Measurements from ENCODE around the gene SYNPO2L. TPM values are rescaled to one million over a fixed set of nuclear protein-coding genes. Genes with fewer than 3 reads are reported as not detected.
A peak's percentile ranks its signal among the peaks of the same experiment; 100 is the strongest.
"Not testable (repeated sequence)": the region's sequence is repeated elsewhere in the genome, so short reads cannot be mapped to it uniquely, and the experiment has no call there.

The SYNPO2L gene
- total RNA-seq, 1 experiment from 2014 or later = not detected

DNA sequence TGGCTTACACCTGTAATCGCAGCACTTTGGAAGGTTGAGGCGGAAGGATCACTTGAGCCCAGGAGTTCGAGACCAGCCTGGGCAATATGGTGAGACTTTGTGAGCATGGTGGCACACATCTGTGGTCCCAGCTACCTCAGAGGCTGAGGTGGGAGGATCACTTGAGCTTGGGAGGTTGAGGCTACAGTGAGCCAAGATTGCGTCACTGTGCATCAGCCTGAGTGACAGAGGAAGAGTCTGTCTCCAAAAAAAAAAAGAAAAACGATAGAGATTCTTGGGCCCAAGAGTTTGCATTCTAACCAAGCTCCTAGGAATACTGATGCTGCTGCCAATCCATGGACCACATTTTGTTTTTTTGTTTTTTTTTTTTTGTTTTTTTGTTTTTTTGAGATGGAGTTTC lies 26.7 kb downstream of the SYNPO2L start:
- no peaks in the 10 kb centered on the region for H3K36me3 ChIP-seq
- no peaks in the 10 kb centered on the region for H3K9me3 ChIP-seq
- DNase-seq = no peak
- H3K4me3 ChIP-seq = no peak overlapping the region
- no peaks in the 10 kb centered on the region for H3K27me3 ChIP-seq

DNA sequence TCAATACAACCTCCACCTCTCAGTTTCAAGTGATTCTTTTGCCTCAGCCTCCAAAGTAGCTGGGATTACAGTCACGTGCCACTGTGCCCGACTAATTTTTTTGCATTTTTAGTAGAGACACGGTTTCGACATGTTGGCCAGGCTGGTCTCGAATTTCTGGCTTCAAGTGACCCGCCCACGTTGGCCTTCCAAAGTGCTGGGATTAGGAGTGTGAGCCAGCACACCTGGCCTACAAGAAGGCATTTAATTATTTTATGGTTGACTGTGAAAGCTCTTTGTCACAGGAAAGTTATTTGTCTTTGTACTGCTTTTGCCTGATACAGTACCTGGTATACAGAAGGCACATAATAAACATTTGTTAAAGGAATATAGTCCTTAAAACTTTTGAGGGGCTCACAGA lies 27.4 kb downstream of the SYNPO2L start:
- no peak for DNase-seq
- H3K36me3 ChIP-seq = no peaks in the 10 kb centered on the region
- H3K27me3 ChIP-seq = no peaks in the 10 kb centered on the region
- H3K9me3 ChIP-seq = no peaks in the 10 kb centered on the region
- no peak overlapping the region for H3K4me3 ChIP-seq

DNA sequence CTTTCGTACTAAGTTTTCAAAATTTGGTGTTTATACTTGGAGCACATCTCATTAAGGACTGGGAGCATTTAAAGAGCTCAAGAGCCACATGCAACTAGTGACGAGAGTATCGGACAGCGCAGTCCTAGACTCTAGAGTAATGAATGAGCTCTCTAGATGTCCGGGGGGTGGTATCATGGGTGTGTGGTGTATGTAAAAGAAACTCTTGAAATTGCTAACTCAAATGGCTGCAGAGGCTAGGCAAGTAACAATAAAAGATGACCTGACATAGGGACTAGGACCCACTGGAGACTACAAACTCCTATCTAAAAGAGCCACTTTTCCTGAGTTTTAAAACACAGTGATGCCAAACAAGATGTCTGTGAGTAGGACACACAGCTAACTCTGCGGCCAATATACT lies 28.5 kb downstream of the SYNPO2L start:
- Histone ChIP-seq H3K4me3 (no peak overlapping the region), H3K9me3 (no peaks in the 10 kb centered on the region), H3K36me3 (no peaks in the 10 kb centered on the region), H3K27me3 (no peaks in the 10 kb centered on the region)
- no peak for DNase-seq

DNA sequence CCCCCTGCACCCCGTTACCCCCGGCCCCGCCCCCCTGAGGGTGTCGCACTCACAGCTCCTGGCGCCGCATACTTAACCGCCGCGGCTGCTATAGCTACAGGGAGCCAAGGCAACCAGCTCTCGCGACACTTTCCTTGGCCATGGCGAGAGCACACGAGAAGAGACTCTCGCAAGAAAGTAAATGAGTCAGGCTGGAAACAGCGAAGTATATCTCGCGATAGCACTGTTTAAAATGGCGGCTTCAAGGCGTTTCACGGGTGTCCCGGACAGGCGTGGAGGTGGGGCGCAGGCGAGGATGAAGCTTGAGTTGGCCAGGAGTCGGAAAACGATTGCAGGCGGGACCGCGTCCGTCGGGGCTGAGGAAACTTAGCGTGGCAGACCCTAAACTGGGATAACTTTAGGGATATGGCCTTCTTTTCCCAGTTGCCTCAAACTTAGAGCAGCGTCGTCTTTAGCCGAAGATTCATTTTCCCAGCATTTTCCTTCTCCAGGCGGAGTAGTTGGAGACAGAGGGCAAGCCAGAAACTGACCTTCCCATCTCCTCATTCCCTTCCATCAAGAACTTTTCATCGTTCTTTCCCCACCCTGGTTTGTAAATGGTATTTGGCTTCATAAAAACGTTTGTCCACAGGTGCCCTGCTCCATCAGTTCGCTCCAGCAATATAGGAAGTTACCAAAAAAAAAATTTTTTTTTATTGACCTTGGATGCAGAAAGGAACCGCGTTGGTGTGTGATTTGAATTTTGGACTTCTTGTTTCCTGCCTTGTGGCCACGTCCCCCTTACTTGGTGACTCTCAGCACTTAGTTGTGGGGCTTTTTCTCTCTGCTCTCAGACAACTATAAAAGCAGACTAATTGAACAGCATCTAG lies 29.7 kb downstream of the SYNPO2L start:
- no peaks in the 10 kb centered on the region for H3K9me3 ChIP-seq
- DNase-seq = peak; percentile 93
- H3K4me3 ChIP-seq = peak overlapping the region; percentile 75
- H3K27me3 ChIP-seq = no peaks in the 10 kb centered on the region
- no peaks in the 10 kb centered on the region for H3K36me3 ChIP-seq

DNA sequence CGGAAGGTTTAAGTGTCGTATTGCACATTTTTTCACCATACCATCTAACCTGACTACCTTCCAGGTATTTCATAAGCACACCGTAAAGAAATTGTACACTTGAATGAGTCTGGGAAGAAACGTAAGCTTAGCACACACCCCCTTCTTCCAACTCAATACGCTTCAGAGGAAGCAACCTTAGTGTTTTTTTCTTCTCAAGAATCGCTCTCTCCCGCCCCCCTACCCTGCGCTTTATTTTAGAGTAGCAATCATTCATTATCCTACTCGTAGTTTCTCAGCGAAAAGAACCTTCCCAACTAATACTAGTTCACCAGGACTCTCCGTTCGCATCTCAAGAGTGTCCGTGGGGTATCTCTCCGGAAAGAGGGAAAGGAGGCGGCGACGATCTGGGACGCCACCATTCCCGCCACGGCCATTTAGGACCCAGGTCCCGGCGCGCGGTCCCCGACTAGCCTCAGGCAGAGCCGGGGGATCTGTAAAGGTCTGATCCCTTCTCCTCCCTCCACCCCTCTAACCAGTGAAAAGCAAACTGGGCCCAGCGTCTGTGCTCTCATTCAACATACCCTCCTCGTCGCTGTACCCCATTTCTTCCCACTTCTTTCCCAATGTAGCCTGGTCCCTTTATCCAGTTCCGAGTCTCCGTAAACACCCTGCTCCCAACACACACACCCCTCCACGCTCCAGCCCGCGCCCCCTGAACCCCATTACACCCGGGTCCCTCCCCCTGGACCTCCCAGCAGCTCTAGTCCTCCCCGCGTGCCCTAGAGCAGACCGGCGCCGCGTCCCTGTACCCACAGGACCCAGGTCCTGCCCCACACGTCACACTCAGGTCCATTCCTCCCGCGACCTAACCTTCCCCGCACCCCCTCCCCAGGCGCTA lies 30.6 kb downstream of the SYNPO2L start:
- H3K36me3 ChIP-seq = no peaks in the 10 kb centered on the region
- peak overlapping the region; percentile 75 for H3K4me3 ChIP-seq
- H3K9me3 ChIP-seq = no peaks in the 10 kb centered on the region
- no peaks in the 10 kb centered on the region for H3K27me3 ChIP-seq
- DNase-seq = peak; percentile 21

DNA sequence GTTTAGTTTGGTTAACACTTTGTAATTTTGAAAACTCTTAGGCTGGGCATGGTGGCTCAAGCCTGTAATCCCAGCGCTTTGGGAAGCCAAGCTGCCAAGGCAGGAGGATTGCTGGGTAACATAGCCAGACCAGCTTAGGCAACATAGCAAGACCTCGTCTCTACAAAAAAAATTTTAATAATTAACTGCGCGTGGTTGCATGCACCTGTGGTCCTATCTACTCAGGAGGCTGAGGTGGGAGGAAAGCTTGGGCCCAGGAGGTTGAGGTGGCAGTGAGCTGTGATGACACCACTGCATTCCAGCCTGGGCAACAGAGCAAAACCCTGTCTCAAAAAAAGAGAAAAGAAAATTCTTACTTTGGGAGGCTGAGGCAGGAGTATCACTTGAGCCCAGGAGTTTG lies 32.8 kb downstream of the SYNPO2L start:
- H3K9me3 ChIP-seq = no peaks in the 10 kb centered on the region
- H3K4me3 ChIP-seq = no peak overlapping the region
- no peak for DNase-seq
- no peaks in the 10 kb centered on the region for H3K27me3 ChIP-seq
- no peaks in the 10 kb centered on the region for H3K36me3 ChIP-seq

DNA sequence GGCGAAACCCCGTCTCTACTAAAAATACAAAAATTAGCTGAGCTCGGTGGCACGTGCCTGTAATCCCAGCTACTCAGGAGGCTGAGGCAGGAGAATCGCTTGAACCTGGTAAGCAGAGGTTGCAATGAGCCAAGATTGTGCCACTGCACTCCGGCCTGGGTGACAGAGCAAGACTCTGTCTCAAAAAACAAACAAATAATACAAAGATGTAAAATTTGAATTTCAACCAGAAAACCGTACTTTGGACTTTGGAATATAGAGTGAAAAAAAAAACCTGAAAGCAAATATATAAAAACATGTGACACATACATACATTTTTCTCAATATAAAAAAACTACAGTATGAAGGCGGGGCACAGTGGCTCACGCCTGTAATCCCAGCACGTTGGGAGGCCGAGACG lies 34.9 kb downstream of the SYNPO2L start:
- not testable (repeated sequence) for DNase-seq, H3K36me3 ChIP-seq, H3K27me3 ChIP-seq, H3K4me3 ChIP-seq, H3K9me3 ChIP-seq

DNA sequence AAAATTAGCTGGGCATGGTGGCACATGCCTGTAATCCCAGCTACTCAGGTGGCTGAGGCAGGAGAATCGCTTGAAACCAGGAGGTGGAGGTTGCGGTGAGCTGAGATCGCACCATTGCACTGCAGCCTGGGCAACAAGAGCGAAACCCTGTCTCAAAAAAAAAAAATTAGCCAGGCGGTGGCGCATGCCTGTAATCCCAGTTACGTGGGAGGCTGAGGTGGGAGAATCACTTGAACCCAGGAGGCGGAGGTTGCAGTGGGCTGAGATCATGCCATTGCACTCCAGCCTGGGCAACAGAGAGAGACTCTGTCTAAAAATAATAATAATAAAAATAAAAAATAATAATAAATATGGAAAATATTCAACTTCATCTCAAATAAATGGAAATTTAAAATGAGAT lies 38.7 kb downstream of the SYNPO2L start:
- H3K36me3 ChIP-seq, DNase-seq, H3K9me3 ChIP-seq, H3K27me3 ChIP-seq, H3K4me3 ChIP-seq: not testable (repeated sequence)

DNA sequence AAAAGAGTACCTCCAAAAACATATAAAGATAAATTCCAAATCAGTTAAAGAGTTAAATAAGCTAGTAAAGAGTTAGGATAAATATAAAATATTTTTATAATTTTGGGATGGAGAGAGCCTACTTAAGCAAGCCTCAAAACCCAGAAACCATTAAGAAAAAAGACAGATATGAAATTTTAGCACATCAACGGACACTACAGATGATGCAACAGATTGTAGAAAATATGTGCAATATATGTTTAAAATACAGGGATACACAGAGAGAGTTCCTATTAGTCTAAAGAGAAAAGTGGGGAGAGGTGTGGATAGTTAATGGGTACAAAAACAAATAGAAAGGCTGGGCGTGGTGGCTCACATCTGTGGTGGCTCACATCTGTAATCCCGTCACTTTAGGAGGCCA lies 41.1 kb downstream of the SYNPO2L start:
- H3K36me3 ChIP-seq = no peaks in the 10 kb centered on the region
- H3K4me3 ChIP-seq = no peak overlapping the region
- no peak for DNase-seq
- no peaks in the 10 kb centered on the region for H3K27me3 ChIP-seq
- no peaks in the 10 kb centered on the region for H3K9me3 ChIP-seq

DNA sequence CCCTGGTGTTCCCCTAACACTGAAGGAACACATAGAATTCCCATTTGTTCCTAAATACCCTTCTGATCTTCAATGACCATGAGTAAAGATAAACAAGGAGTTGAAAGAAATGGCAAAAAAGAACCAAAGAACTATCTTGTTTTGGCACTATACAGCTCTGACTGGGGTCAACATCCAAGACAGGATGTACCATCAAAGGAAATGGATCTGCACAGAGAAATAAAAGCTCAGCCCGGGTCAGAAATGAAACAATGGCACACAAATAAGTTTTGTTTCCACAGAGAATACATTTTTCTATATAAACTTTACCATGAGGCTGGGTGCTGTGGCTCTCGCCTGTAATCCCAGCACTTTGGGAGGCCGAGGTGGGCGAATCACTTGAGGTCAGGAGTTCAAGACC lies 46.7 kb downstream of the SYNPO2L start:
- Histone ChIP-seq H3K36me3 (no peaks in the 10 kb centered on the region), H3K4me3 (no peak overlapping the region), H3K9me3 (no peaks in the 10 kb centered on the region), H3K27me3 (no peaks in the 10 kb centered on the region)
- no peak for DNase-seq

DNA sequence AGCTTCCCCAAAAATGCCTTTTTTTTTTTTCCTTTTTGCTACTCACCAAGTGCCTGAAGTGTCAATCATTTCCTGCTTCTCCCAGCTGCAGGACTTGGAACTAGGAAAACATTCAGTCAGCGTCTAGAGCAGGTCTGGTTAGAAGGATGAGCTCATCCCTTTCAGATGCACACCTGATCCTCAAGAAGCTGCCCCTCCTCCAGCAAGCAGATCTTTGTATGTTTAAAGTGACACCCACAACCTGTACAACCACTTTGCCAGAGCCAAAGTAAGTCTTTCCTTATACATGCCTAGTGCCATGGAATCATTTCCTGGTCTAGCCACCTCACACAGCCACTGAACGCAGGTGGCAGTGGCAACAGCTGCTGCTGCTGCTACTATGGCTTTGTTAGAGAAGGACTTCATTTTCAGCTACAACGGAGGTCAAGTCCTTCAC lies 54.3 kb downstream of the SYNPO2L start:
- DNase-seq = no peak
- Histone ChIP-seq H3K36me3 (no peaks in the 10 kb centered on the region), H3K27me3 (no peaks in the 10 kb centered on the region), H3K4me3 (no peak overlapping the region), H3K9me3 (no peaks in the 10 kb centered on the region)

DNA sequence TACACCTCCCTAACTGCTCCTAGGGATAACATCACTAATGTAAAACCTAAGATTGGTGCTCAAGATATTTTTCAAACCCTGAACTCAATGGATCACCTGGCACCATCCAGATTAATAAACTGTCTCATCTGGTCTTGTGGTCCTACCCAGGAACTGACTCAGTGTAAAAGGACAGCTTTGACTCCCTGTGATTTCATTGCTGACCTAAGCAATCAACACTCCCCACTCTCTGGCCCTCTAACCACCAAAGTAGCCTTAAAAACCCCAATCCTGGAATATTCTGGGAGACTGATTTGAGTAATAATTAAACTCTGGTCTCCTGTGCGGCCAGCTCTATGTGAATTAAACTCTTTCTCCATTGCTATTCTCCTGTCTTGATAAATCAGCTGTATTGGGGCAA lies 58.5 kb downstream of the SYNPO2L start:
- Histone ChIP-seq H3K36me3 (no peaks in the 10 kb centered on the region), H3K4me3 (no peak overlapping the region), H3K9me3 (no peaks in the 10 kb centered on the region), H3K27me3 (no peaks in the 10 kb centered on the region)
- no peak for DNase-seq

Other genes with a start within 250 kb of the SYNPO2L start
- gene ANXA7, start 242.0 kb downstream of the SYNPO2L start, total RNA-seq (2014; rRNA removed; shearing (Covaris generic); ENCODE audit: low replicate concordance) = 32.7 and 62.7 TPM in 2 replicates
- 0.10 and 2.4 TPM in 2 replicates for gene MSS51, start 222.5 kb downstream of the SYNPO2L start, total RNA-seq (2014; rRNA removed; shearing (Covaris generic); ENCODE audit: low replicate concordance)
- gene PPP3CB, start 160.0 kb downstream of the SYNPO2L start, total RNA-seq (2014; rRNA removed; shearing (Covaris generic); ENCODE audit: low replicate concordance) = 5.9 and 14.5 TPM in 2 replicates
- gene USP54, start 64.7 kb downstream of the SYNPO2L start, total RNA-seq (2014; rRNA removed; shearing (Covaris generic); ENCODE audit: low replicate concordance) = 5.3 and 10.2 TPM in 2 replicates
- not detected in 2 replicates for gene MYOZ1, start 14.6 kb downstream of the SYNPO2L start, total RNA-seq (2014; rRNA removed; shearing (Covaris generic); ENCODE audit: low replicate concordance)
- 1.1 and 3.1 TPM in 2 replicates for gene AGAP5, start 42.1 kb upstream of the SYNPO2L start, total RNA-seq (2014; rRNA removed; shearing (Covaris generic); ENCODE audit: low replicate concordance)
- 58.8 and 74.6 TPM in 2 replicates for gene SEC24C, start 88.3 kb upstream of the SYNPO2L start, total RNA-seq (2014; rRNA removed; shearing (Covaris generic); ENCODE audit: low replicate concordance)
- gene CHCHD1, start 126.0 kb upstream of the SYNPO2L start, total RNA-seq (2014; rRNA removed; shearing (Covaris generic); ENCODE audit: low replicate concordance) = 58.5 and 93.9 TPM in 2 replicates
- 12.3 and 24.1 TPM in 2 replicates for gene ZSWIM8, start 129.6 kb upstream of the SYNPO2L start, total RNA-seq (2014; rRNA removed; shearing (Covaris generic); ENCODE audit: low replicate concordance)
- gene NDST2, start 155.6 kb upstream of the SYNPO2L start, total RNA-seq (2014; rRNA removed; shearing (Covaris generic); ENCODE audit: low replicate concordance) = 1.8 and 4.2 TPM in 2 replicates
- 16.5 and 24.0 TPM in 2 replicates for gene CAMK2G, start 218.5 kb upstream of the SYNPO2L start, total RNA-seq (2014; rRNA removed; shearing (Covaris generic); ENCODE audit: low replicate concordance)

Measured in MG63 (cell line).